ENCODE data around the gene IL13RA1.

IL13RA1 gene

GRCh38 chrX:118720058-118720707 lies 7.2 kb upstream of the IL13RA1 start:
- TF ChIP-seq, protein P1, sequence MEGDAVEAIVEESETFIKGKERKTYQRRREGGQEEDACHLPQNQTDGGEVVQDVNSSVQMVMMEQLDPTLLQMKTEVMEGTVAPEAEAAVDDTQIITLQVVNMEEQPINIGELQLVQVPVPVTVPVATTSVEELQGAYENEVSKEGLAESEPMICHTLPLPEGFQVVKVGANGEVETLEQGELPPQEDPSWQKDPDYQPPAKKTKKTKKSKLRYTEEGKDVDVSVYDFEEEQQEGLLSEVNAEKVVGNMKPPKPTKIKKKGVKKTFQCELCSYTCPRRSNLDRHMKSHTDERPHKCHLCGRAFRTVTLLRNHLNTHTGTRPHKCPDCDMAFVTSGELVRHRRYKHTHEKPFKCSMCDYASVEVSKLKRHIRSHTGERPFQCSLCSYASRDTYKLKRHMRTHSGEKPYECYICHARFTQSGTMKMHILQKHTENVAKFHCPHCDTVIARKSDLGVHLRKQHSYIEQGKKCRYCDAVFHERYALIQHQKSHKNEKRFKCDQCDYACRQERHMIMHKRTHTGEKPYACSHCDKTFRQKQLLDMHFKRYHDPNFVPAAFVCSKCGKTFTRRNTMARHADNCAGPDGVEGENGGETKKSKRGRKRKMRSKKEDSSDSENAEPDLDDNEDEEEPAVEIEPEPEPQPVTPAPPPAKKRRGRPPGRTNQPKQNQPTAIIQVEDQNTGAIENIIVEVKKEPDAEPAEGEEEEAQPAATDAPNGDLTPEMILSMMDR (IDR thresholded peaks at IDR 0.05; ENCODE audit: poor library complexity, severe bottlenecking): no peak
- no peak overlapping the region for H3K4me3 ChIP-seq (ENCODE audit: severe bottlenecking)
- H3K4me1 ChIP-seq (ENCODE audit: insufficient read depth, poor library complexity, severe bottlenecking): no peaks in the 10 kb centered on the region
- H3K9me3 ChIP-seq (ENCODE audit: severe bottlenecking): no peaks in the 10 kb centered on the region
- H3K36me3 ChIP-seq (ENCODE audit: low read depth): no peaks in the 10 kb centered on the region
- H3K27ac ChIP-seq (ENCODE audit: poor library complexity, severe bottlenecking): no peak overlapping the region
- no peak for DNase-seq (ENCODE audit: low spot score)
- ATAC-seq (ENCODE audit: low read depth): no peak
- no peaks in the 10 kb centered on the region for H3K27me3 ChIP-seq (ENCODE audit: insufficient read depth, poor library complexity, severe bottlenecking)

DNA sequence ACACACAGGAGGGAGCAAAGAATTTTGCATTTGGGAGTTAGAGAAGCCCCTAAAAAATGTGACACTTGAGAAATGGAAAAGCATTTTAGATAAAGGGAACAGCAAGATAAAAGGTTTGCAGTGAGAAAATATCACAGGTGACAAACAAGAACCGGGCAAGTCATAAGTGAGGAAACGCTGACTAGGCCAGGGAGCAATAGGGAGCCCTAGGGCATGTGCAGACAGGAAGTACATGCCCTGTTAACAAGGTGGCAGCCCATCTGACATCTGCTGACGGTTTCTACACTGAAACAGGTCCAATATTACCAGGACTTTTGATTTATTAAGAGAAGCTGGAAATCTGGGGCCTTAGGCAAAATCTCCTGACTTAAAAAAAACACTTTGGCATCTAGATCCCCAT lies 4.0 kb upstream of the IL13RA1 start:
- Histone ChIP-seq H3K27me3 (ENCODE audit: insufficient read depth, poor library complexity, severe bottlenecking) (no peaks in the 10 kb centered on the region), H3K4me3 (ENCODE audit: severe bottlenecking) (no peak overlapping the region), H3K9me3 (ENCODE audit: severe bottlenecking) (no peaks in the 10 kb centered on the region), H3K4me1 (ENCODE audit: insufficient read depth, poor library complexity, severe bottlenecking) (no peaks in the 10 kb centered on the region), H3K36me3 (ENCODE audit: low read depth) (no peaks in the 10 kb centered on the region), H3K27ac (ENCODE audit: poor library complexity, severe bottlenecking) (no peak overlapping the region)
- ATAC-seq (ENCODE audit: low read depth) (no peak), DNase-seq (ENCODE audit: low spot score) (no peak)
- TF ChIP-seq, protein P1 (IDR thresholded peaks at IDR 0.05; ENCODE audit: poor library complexity, severe bottlenecking): no peak

DNA sequence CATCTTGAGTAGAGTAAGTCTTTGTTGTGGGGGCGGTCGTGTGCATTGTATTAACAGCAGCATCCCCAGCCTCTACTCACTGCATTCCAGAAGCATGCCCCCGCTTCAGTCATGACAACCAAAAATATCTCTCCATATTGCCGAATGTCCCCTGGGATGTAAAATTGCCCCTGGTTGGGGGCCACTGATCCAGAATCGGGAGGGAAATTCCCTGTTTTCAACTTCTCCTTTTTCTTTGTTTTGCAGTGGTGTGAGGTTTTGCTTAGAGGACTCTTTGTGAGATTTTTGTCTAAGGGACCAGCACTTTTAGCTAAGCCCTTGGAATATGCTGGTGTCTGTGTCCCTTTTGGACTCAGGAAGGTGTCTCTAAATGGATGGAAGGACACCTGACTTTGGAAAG lies 3.0 kb upstream of the IL13RA1 start:
- no peak for ATAC-seq (ENCODE audit: low read depth)
- Histone ChIP-seq H3K27me3 (ENCODE audit: insufficient read depth, poor library complexity, severe bottlenecking) (no peaks in the 10 kb centered on the region), H3K36me3 (ENCODE audit: low read depth) (no peaks in the 10 kb centered on the region), H3K4me1 (ENCODE audit: insufficient read depth, poor library complexity, severe bottlenecking) (no peaks in the 10 kb centered on the region), H3K4me3 (ENCODE audit: severe bottlenecking) (no peak overlapping the region), H3K9me3 (ENCODE audit: severe bottlenecking) (no peaks in the 10 kb centered on the region), H3K27ac (ENCODE audit: poor library complexity, severe bottlenecking) (no peak overlapping the region)
- TF ChIP-seq, protein P1 (IDR thresholded peaks at IDR 0.05; ENCODE audit: poor library complexity, severe bottlenecking): no peak
- DNase-seq (ENCODE audit: low spot score): no peak

DNA sequence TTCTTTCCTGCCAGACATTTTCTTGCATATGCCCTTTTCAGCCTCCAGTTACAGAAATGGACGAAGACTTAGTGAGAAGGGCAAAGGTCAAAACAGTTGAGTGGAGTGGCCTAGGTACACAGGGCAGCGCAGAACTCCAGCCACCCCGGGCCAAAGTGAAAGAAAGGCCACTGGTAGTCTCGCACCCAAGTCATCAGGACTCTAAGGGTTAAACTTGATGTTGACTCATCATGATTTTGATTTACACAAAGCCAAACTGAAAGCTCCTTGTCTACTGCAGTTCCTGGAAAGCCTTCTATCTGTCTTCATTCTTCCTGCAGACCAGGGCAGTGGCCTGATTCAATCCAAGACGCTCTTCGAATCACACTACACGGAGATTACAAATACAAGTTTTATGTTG lies 2.6 kb upstream of the IL13RA1 start:
- H3K4me1 ChIP-seq (ENCODE audit: insufficient read depth, poor library complexity, severe bottlenecking): no peaks in the 10 kb centered on the region
- no peaks in the 10 kb centered on the region for H3K27me3 ChIP-seq (ENCODE audit: insufficient read depth, poor library complexity, severe bottlenecking)
- H3K36me3 ChIP-seq (ENCODE audit: low read depth): no peaks in the 10 kb centered on the region
- TF ChIP-seq, protein P1 (IDR thresholded peaks at IDR 0.05; ENCODE audit: poor library complexity, severe bottlenecking): no peak
- H3K4me3 ChIP-seq (ENCODE audit: severe bottlenecking): no peak overlapping the region
- no peak for DNase-seq (ENCODE audit: low spot score)
- no peak overlapping the region for H3K27ac ChIP-seq (ENCODE audit: poor library complexity, severe bottlenecking)
- no peak for ATAC-seq (ENCODE audit: low read depth)
- H3K9me3 ChIP-seq (ENCODE audit: severe bottlenecking): no peaks in the 10 kb centered on the region

DNA sequence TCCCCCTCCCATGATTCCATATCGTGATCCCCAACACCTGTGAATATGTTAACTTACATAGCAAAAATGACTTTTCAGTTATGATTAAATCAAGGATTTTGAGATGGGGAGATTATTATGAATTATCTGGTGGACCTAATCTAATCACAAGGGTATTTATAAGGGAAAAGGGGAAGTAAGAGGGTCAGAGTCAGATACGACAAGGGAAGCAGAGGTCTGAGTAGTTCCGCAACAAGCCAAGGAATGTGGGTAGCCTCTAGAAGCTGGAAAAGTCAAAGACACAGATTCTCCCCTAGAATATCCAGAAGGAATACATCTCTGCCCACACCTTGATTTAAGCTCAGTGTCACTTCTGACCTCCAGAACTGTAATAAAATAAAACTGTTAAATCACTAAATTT lies 1.0 kb upstream of the IL13RA1 start:
- H3K9me3 ChIP-seq (ENCODE audit: severe bottlenecking): no peaks in the 10 kb centered on the region
- H3K36me3 ChIP-seq (ENCODE audit: low read depth): no peaks in the 10 kb centered on the region
- H3K27me3 ChIP-seq (ENCODE audit: insufficient read depth, poor library complexity, severe bottlenecking): no peaks in the 10 kb centered on the region
- H3K4me1 ChIP-seq (ENCODE audit: insufficient read depth, poor library complexity, severe bottlenecking): no peaks in the 10 kb centered on the region
- no peak overlapping the region for H3K4me3 ChIP-seq (ENCODE audit: severe bottlenecking)
- peak overlapping the region; percentile 58 for H3K27ac ChIP-seq (ENCODE audit: poor library complexity, severe bottlenecking)
- DNase-seq (ENCODE audit: low spot score) (no peak), ATAC-seq (ENCODE audit: low read depth) (no peak)
- TF ChIP-seq, protein P1 (IDR thresholded peaks at IDR 0.05; ENCODE audit: poor library complexity, severe bottlenecking): no peak
